GM23338 (cell line): Measurements from ENCODE around the gene GATAD2B.

Experiments used
- CREB1 ChIP-seq: fragments of 250-450 bp; sonication (Bioruptor Pico); IDR thresholded peaks from 2 replicates; pipeline ENCODE4 v1.5.0; 2020; ENCODE audit warnings: low read depth, mild to moderate bottlenecking, moderate library complexity
- CTCF ChIP-seq, 2 experiments: fragments of 200-600 bp in 1 of 2; sonication (generic) in 1 of 2; conservative IDR thresholded peaks; 2 replicates each; pipeline versions ENCODE4 v1.5.1 to v1.6.1; 2016 to 2017; ENCODE audit warnings: antibody characterized with exemption in 2 of 2, low read depth in 2 of 2, mild to moderate bottlenecking in 2 of 2, moderate library complexity in 1 of 2
- EZH2phosphoT487 ChIP-seq: fragments of 200-600 bp; sonication (generic); IDR thresholded peaks from one replicate; pipeline ENCODE4 v1.8.1; 2018; ENCODE audit warnings: antibody characterized with exemption; ENCODE audit not compliant: unreplicated experiment
- JUNB ChIP-seq: IDR thresholded peaks from one replicate; pipeline ENCODE4 v1.6.1; 2016; ENCODE audit warnings: antibody characterized with exemption; ENCODE audit not compliant: unreplicated experiment
- POLR2AphosphoS5 ChIP-seq: IDR thresholded peaks from 2 replicates; pipeline ENCODE4 v1.6.1; 2016; ENCODE audit warnings: antibody characterized with exemption, low read depth
- REST ChIP-seq: IDR thresholded peaks from one replicate; pipeline ENCODE4 v1.6.1; 2018; ENCODE audit warnings: antibody characterized with exemption; ENCODE audit not compliant: unreplicated experiment

DNA sequence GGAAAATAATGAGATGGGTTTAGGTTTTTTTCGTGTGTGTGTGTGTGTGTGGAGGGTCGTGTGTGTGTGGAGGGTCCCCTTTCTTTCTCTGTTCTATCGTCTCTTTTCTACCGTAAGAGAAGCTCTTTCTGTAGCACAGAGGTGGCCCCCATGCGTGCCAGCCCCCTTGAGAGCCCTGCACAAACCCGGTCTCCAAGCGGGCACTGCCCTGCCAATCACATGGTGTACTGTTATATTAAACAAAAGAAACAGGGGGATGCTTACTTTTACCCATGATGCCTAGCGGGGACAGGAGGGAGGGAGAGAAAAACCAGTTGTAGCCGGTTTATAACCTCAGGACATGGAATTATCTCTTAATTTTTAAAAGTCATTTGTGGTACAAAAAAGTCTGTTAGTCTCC, 41.0 kb downstream of the GATAD2B start:
- TF ChIP-seq EZH2phosphoT487 (no peak), CTCF (conservative IDR thresholded peaks at IDR 0.05; ENCODE audit: low read depth in 2 of 2) (no peak), JUNB (no peak), CREB1 (no peak), POLR2AphosphoS5 (no peak), REST (no peak)
